HepG2 (cell line): ENCODE data around the gene CMIP. TPM values are rescaled to one million over a fixed set of nuclear protein-coding genes. Genes with fewer than 3 reads are reported as not detected.

Experiments
- ATAC-seq: fragments of 200-7000 bp; cut with Tn5 transposase; 3 replicates; pipeline ENCODE4 v1.9.1; 2020; ENCODE audit warnings: mild to moderate bottlenecking, moderate library complexity
- BruUV-seq: library from RNA; stranded (reverse); fragments of 400-500 nt; replicated peaks from 2 replicates; lab custom pipeline; 2021; lab: Mats Ljungman, UMichigan
- CTCF ChIA-PET: fragments of 300-600 bp; formaldehyde crosslinking; extraction: SDS; loops from one replicate; lab custom pipeline; 2021; ENCODE audit warnings: low total read pairs, inconsistent platforms, low intra/inter-chr PET ratio; lab: Yijun Ruan, JAX
- POLR2A ChIA-PET: fragments of 350-600 bp; sonication (Branson Sonifier 250); formaldehyde crosslinking; loops from one replicate; lab custom pipeline; 2020; ENCODE audit warnings: antibody characterized with exemption, inconsistent platforms; lab: Yijun Ruan, JAX
- DNase-seq: peaks from one replicate; pipeline ENCODE4 v3.0.0-alpha.2; 2015; ENCODE audit warnings: low spot score
- FAIRE-seq: peaks from 3 replicates; lab custom pipeline; 2011; peaks lifted over from hg19 to GRCh38; lab: Jason Lieb, UNC
- H2AFZ ChIP-seq: one replicate; pipeline ENCODE4 v1.6.1; 2011; ENCODE audit warnings: low read length, inconsistent platforms
- H3K27ac ChIP-seq: fragments of 300-600 bp; 3 replicates; pipeline ENCODE4 v1.8.0; 2011; ENCODE audit warnings: mixed run types, mild to moderate bottlenecking, mixed read lengths, low read length, inconsistent platforms; ENCODE audit not compliant: insufficient read depth; ENCODE audit errors: extremely low read length
- H3K27me3 ChIP-seq, 2 experiments: fragments of 200-600 bp in 1 of 2; 2 replicates in 1 of 2; 3 replicates in 1 of 2; pipeline versions ENCODE4 v1.6.0 to v1.8.0; 2011; ENCODE audit warnings: low read length in 2 of 2, mild to moderate bottlenecking in 2 of 2, moderate library complexity in 2 of 2, inconsistent platforms in 1 of 2; ENCODE audit not compliant: insufficient read depth in 2 of 2, control insufficient read depth in 1 of 2
- H3K36me3 ChIP-seq, 2 experiments: fragments of 200-600 bp in 1 of 2; replicated peaks in 1 of 2; 2 replicates in 1 of 2; 3 replicates in 1 of 2; pipeline versions ENCODE4 v1.5.1 to v1.8.0; 2011; ENCODE audit warnings: low read length in 2 of 2, inconsistent platforms in 1 of 2; ENCODE audit not compliant: insufficient read depth in 2 of 2, control insufficient read depth in 1 of 2
- H3K4me1 ChIP-seq: 2 replicates; pipeline ENCODE4 v1.5.1; 2012; ENCODE audit warnings: low read length, inconsistent platforms; ENCODE audit not compliant: insufficient read depth
- H3K4me2 ChIP-seq: 2 replicates; pipeline ENCODE4 v1.6.0; 2011; ENCODE audit warnings: low read depth, low read length, inconsistent platforms
- H3K4me3 ChIP-seq, 3 experiments: fragments of 200-600 bp in 1 of 3; sonication (generic), shearing (Covaris generic) in 1 of 3; replicated peaks in 1 of 3; 2 replicates each; pipeline ENCODE4 v1.5.1; 2011 to 2016; ENCODE audit warnings: low read length in 3 of 3, inconsistent platforms in 2 of 3, low read depth in 2 of 3, mild to moderate bottlenecking in 2 of 3, control low read depth in 1 of 3, mixed read lengths in 1 of 3; ENCODE audit not compliant: insufficient read depth in 1 of 3
- H3K79me2 ChIP-seq: one replicate; pipeline ENCODE4 v1.6.1; 2011; ENCODE audit warnings: low read length, inconsistent platforms; ENCODE audit not compliant: insufficient read depth
- H3K9ac ChIP-seq: 2 replicates; pipeline ENCODE4 v1.6.0; 2011; ENCODE audit warnings: mild to moderate bottlenecking, low read depth, low read length, inconsistent platforms; ENCODE audit not compliant: insufficient read depth
- H3K9me3 ChIP-seq: 2 replicates; pipeline ENCODE4 v1.5.1; 2012; ENCODE audit warnings: mild to moderate bottlenecking, low read length
- H4K20me1 ChIP-seq: 2 replicates; pipeline ENCODE4 v1.6.0; 2011; ENCODE audit warnings: inconsistent platforms, mild to moderate bottlenecking, low read length, moderate library complexity; ENCODE audit not compliant: insufficient read depth
- MLXIP ChIP-seq: sonication (generic); formaldehyde crosslinking; IDR thresholded peaks from 2 replicates; pipeline ENCODE4 v1.9.0; 2021; ENCODE audit warnings: missing genetic modification reagents, borderline replicate concordance
- SKIL ChIP-seq: sonication (generic); formaldehyde crosslinking; IDR thresholded peaks from 2 replicates; pipeline ENCODE4 v1.8.0; 2022; ENCODE audit warnings: missing genetic modification reagents, mild to moderate bottlenecking, moderate library complexity, borderline replicate concordance
- TRIM24 ChIP-seq: sonication (generic); formaldehyde crosslinking; IDR thresholded peaks from 2 replicates; pipeline ENCODE4 v1.8.0; 2022; ENCODE audit warnings: mild to moderate bottlenecking, missing genetic modification reagents
- ZBTB33 ChIP-seq: sonication (generic); formaldehyde crosslinking; IDR thresholded peaks from 2 replicates; pipeline ENCODE4 v1.4.0; 2020; ENCODE audit warnings: missing genetic modification reagents
- ZGPAT ChIP-seq: IDR thresholded peaks from 2 replicates; pipeline ENCODE4 v1.6.1; 2016; ENCODE audit warnings: mild to moderate bottlenecking
- ZNF274 ChIP-seq: sonication (generic); formaldehyde crosslinking; IDR thresholded peaks from 2 replicates; pipeline ENCODE4 v1.5.1; 2020; ENCODE audit warnings: mild to moderate bottlenecking, missing genetic modification reagents
- ZNF34 ChIP-seq: sonication (generic); formaldehyde crosslinking; IDR thresholded peaks from 2 replicates; pipeline ENCODE4 v1.4.0; 2020; ENCODE audit warnings: mild to moderate bottlenecking, missing genetic modification reagents, borderline replicate concordance
- ZNF713 ChIP-seq: sonication (generic); formaldehyde crosslinking; IDR thresholded peaks from 2 replicates; pipeline ENCODE4 v1.4.0; 2020; ENCODE audit warnings: mild to moderate bottlenecking, missing genetic modification reagents
- WGBS: methylation state at CpG from one replicate; pipeline ENCODE4 v1.1.6; 2017; ENCODE audit warnings: low lambda C conversion rate; 5-methylcytosine and 5-hydroxymethylcytosine counted together
- in situ Hi-C: cut with HindIII; loops from 2 replicates; pipeline ENCODE4 v1.10.0; 2017; ENCODE audit warnings: low pct_unique_long_range_greater_than_20kb; ENCODE audit not compliant: extremely low pct_ligation_motif_present
- intact Hi-C: fragments of 100-400 bp; cut with micrococcal nuclease; formaldehyde crosslinking; loops from one replicate; pipeline ENCODE4 v1.10.0; 2022; ENCODE audit not compliant: unreplicated experiment
- polyA plus RNA-seq, 8 experiments: library from polyadenylated mRNA; depleted of rRNA in 3 of 8; stranded (reverse) in 7 of 8; unstranded in 1 of 8; fragments of >200 nt; fragmentation: Illumina TruSeq in 4 of 8; extraction: Trizol in 4 of 8; gene quantifications; 2 replicates each; pipeline versions ENCODE4 v1.2.1 to v1.2.3, GENCODE V29; 2011 to 2016; ENCODE audit warnings: low read depth in 4 of 8, missing spikeins in 1 of 8, mixed read lengths in 1 of 8; ENCODE audit not compliant: insufficient read depth in 1 of 8
- total RNA-seq, 5 experiments: library from RNA; depleted of rRNA; stranded (reverse); fragments of >200 nt; fragmentation: Illumina TruSeq; extraction: Trizol; gene quantifications; 2 replicates each; pipeline ENCODE4 v1.2.3, GENCODE V29; 2016; ENCODE audit warnings: low read depth in 1 of 5

The CMIP gene
- total and polyA plus RNA-seq, 2 of the 13 experiments (the other 11 are each of a cell fraction or from before 2014, with no cell fraction given) = 10.9 to 18.1 TPM

GRCh38 chr16:81639348-81639747 is 194.7 kb downstream of the CMIP start:
- H3K36me3 ChIP-seq = peaks cover 8 to 34% of the 10 kb centered on the region in 2 experiments
- no peak overlapping the region for H3K4me2 ChIP-seq
- in situ Hi-C loops (no loop called here), intact Hi-C loops (no loop called here)
- WGBS = 94% methylated on average over 8 of the region's 8 CpGs
- no peak overlapping the region for H3K9ac ChIP-seq
- no peak overlapping the region for H3K27ac ChIP-seq
- CTCF ChIA-PET = no interaction called here
- FAIRE-seq (no peak), ATAC-seq (no peak), DNase-seq (no peak)
- peaks cover 30% of the 10 kb centered on the region for H3K4me1 ChIP-seq
- BruUV-seq = no TSS peak
- TF ChIP-seq ZNF713 (CRISPR knock-in tag) (no peak), TRIM24 (CRISPR knock-in tag) (no peak), MLXIP (no peak), ZNF274 (no peak), SKIL (no peak), ZNF34 (CRISPR knock-in tag) (no peak), ZBTB33 (no peak), ZGPAT (no peak)
- no peaks in the 10 kb centered on the region for H3K9me3 ChIP-seq
- H4K20me1 ChIP-seq = peaks cover 85% of the 10 kb centered on the region
- no peaks in the 10 kb centered on the region for H3K27me3 ChIP-seq
- no peak overlapping the region for H2AFZ ChIP-seq
- POLR2A ChIA-PET = no interaction called here
- peaks cover 47% of the 10 kb centered on the region for H3K79me2 ChIP-seq
- no peak overlapping the region for H3K4me3 ChIP-seq
